HG02981 (cell line): ENCODE results near the gene AVPR1B.
A peak's percentile ranks its signal among the peaks of the same experiment; 100 is the strongest.
"Not testable (repeated sequence)": the region's sequence is repeated elsewhere in the genome, so short reads cannot be mapped to it uniquely, and the experiment has no call there.

Experiments used
- ATAC-seq: cut with Tn5 transposase; IDR thresholded peaks from one replicate; pipeline ENCODE4 v1.9.1; 2021; ENCODE audit warnings: mild to moderate bottlenecking, moderate library complexity; ENCODE audit not compliant: unreplicated experiment

The AVPR1B gene

GRCh38 chr1:206082831-206083695 lies 34.1 kb downstream of the AVPR1B start:
- no peak for ATAC-seq

GRCh38 chr1:206081856-206082255 lies 35.3 kb downstream of the AVPR1B start:
- ATAC-seq: no peak

- ATAC-seq: no peak
Measured at GRCh38 chr1:206080026-206080820, 37.0 kb downstream of the AVPR1B start.

GRCh38 chr1:206079135-206079534 lies 38.1 kb downstream of the AVPR1B start:
- ATAC-seq: no peak

- no peak for ATAC-seq
Measured at GRCh38 chr1:206075786-206076755, 41.1 kb downstream of the AVPR1B start.

DNA sequence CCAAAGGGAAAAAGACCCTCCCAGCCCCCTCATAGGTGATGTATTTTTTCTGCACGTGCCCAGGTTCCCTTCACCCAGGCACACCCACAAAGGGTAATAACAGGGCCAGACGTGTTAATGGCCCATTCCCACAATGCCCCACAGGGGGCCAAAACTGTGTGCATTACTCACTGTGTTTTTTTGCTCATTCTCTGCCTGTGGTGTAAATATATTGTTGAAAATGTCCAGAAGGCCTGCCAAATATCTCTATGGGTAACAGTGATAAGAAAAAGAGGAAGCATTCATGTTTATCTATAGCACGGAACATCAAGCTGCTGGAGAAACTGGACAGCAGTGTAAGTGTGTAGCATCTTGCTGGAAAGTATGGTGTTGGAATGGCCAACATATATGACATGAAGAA lies 42.3 kb downstream of the AVPR1B start:
- ATAC-seq: no peak

GRCh38 chr1:206070627-206071304 lies 46.4 kb downstream of the AVPR1B start:
- ATAC-seq: no peak

DNA sequence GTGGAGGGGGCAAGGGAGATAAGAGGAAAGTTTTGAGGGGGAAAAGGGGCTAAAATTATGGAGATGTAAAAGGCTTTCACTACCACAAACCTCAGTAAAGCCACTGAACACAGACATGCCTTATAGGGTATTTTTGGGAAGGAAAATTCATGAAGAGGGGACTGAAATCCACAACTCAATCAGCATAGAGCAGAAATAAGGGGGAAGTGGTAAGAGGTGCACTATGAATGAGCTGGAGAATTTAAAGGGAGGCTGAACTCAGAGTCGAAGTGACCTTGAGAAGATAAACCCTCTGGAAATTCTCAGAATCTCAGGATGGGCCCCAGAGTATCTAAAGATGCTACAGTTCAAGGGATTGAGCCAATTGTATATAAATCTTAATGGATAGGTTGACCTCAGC lies 48.9 kb downstream of the AVPR1B start:
- no peak for ATAC-seq

- no peak for ATAC-seq
Measured at GRCh38 chr1:206067486-206068227, 49.5 kb downstream of the AVPR1B start.

DNA sequence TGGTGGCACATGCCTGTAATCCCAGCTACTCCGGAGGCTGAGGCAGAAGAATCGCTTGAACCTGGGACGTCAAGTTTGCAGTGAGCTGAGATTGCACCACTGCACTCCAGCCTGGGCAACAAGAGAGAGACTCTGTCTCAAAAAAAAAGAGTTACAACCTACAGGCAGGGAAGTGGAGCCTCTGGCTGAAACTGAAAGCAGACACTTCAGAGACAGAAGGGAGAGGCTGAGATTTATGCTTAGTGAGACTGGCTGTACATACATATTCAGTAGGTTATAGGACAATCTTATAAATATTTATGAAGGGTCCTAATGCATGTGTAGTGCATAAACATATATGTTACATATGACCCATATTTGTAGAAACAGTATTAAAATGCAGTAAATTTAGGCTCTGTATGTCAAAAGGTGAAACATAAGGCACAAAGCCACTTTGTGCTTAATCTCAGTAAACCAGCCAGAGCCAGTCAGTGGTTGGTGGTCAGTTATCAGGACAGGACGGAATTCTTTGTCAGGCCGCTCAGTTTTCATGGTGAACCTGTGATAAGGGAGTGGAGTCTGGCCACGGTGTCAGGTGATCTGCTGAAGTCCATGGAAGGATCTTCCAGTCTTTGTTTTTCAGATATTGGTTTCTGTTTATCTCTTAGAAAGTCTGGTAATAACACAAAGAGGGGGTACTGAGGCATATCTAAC lies 50.6 kb downstream of the AVPR1B start:
- peak; percentile 79 for ATAC-seq

DNA sequence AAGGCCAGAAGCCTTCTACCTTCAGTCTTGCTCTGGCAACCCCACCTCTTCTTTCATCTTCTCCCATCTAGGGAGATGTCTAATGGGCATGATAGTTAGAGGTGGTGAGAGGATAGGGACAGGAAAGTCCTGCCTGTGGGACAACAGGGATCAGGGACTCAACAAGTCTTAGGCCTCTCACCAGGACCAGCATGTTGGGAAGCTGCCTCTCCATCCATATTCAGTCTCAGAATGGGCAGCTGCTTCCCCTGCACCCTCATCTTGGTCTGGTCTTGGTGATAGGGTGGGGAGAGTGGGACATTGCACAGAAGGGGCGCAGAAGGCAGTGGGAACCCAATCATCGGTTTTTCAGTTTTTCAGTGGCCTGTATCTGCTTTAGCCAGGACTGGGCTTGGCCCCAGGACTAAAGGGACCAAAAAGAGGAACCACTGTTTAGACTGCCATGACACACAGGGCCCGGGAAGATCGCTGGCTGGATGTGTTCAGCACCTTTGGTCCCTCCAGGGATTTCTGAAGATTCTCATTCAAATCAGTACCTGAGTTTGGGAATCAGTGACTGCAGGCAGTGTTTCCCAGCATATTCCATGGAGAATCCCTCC lies 51.5 kb downstream of the AVPR1B start:
- no peak for ATAC-seq

GRCh38 chr1:206064501-206064900 lies 52.7 kb downstream of the AVPR1B start:
- ATAC-seq: not testable (repeated sequence)

DNA sequence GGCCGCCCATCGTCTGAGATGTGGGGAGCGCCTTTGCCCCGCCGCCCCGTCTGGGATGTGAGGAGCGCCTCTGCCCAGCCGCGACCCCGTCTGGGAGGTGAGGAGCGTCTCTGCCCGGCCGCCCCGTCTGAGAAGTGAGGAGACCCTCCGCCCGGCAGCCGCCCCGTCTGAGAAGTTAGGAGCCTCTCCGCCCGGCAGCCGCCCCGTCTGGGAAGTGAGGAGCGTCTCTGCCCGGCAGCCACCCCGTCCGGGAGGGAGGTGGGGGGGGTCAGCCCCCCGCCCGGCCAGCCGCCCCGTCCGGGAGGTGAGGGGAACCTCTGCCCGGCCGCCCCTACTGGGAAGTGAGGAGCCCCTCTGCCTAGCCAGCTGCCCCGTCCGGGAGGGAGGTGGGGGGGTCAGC lies 53.2 kb downstream of the AVPR1B start:
- ATAC-seq: not testable (repeated sequence)

DNA sequence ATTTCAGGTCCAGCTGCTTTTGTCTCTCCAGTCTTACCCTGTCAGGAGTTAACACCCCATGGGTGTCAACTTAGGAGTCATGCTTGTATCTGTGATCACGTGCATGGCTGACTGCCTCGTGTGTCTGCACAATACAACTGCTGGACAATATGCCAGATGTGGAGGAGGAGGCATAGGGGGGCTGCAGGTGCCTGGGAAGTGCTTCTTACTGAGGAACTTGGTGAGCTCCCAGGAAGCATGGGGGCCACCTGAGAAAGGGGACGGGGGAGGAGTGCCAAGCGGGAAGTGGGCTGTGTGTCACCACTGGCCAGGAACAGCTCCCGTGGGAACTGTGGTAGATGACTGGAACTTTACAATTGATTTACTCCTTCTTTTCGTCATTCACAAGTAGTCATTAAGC lies 54.7 kb downstream of the AVPR1B start:
- no peak for ATAC-seq

- ATAC-seq: no peak
Measured at GRCh38 chr1:206060844-206061243, 56.3 kb downstream of the AVPR1B start.
